ENCODE measurements around the gene INAVA. TPM values are rescaled to one million over a fixed set of nuclear protein-coding genes. Genes with fewer than 3 reads are reported as not detected.

The INAVA gene
- total and polyA plus RNA-seq, 9 of the 15 experiments (the other 6 are each of a cell fraction or from before 2014, with no cell fraction given), result 0.09 TPM; not detected in 8

DNA sequence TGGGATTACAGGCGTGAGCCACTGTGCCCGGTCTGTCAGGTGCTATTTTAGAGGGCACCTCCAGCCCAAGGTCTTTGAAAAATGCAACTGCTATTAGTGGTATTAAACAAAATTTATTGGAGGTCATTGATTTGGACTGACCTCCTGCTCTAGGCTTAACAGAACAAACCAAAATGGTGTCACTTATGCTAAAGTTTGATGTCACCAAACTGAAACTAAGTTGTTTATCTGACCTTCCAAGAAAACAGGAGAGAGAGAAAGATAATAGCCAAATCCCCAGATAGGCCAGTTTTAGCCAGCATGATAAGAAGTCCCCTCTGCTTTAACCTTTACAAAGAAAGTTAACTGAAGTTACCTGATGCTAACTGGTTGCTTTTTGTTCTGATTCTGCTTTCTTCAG lies 8.1 kb upstream of the INAVA start (continued):
- TF ChIP-seq, protein P1, sequence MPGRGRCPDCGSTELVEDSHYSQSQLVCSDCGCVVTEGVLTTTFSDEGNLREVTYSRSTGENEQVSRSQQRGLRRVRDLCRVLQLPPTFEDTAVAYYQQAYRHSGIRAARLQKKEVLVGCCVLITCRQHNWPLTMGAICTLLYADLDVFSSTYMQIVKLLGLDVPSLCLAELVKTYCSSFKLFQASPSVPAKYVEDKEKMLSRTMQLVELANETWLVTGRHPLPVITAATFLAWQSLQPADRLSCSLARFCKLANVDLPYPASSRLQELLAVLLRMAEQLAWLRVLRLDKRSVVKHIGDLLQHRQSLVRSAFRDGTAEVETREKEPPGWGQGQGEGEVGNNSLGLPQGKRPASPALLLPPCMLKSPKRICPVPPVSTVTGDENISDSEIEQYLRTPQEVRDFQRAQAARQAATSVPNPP (IDR thresholded peaks at IDR 0.05; ENCODE audit: borderline replicate concordance, insufficient read depth, insufficient read length), result no peak
- no peak for TF ChIP-seq SREBF1 (IDR thresholded peaks at IDR 0.05; ENCODE audit: borderline replicate concordance, low read depth, low read length)
- no peak for TF ChIP-seq SMARCA4 (IDR thresholded peaks at IDR 0.05)
- TF ChIP-seq EGR1 (conservative IDR thresholded peaks at IDR 0.05), result no peak
- TF ChIP-seq TCFL5 (CRISPR knock-in tag; conservative IDR thresholded peaks at IDR 0.05), result peak; percentile 87
- no peak for TF ChIP-seq TOE1 (IDR thresholded peaks at IDR 0.05; ENCODE audit: borderline replicate concordance)
- TF ChIP-seq TOE1 (CRISPR knock-in tag; IDR thresholded peaks at IDR 0.05; ENCODE audit: borderline replicate concordance, low read depth), result no peak
- TF ChIP-seq ZNF589 (CRISPR knock-in tag; IDR thresholded peaks at IDR 0.05; ENCODE audit: low read depth), result peak; percentile 88
- TF ChIP-seq, protein P2, sequence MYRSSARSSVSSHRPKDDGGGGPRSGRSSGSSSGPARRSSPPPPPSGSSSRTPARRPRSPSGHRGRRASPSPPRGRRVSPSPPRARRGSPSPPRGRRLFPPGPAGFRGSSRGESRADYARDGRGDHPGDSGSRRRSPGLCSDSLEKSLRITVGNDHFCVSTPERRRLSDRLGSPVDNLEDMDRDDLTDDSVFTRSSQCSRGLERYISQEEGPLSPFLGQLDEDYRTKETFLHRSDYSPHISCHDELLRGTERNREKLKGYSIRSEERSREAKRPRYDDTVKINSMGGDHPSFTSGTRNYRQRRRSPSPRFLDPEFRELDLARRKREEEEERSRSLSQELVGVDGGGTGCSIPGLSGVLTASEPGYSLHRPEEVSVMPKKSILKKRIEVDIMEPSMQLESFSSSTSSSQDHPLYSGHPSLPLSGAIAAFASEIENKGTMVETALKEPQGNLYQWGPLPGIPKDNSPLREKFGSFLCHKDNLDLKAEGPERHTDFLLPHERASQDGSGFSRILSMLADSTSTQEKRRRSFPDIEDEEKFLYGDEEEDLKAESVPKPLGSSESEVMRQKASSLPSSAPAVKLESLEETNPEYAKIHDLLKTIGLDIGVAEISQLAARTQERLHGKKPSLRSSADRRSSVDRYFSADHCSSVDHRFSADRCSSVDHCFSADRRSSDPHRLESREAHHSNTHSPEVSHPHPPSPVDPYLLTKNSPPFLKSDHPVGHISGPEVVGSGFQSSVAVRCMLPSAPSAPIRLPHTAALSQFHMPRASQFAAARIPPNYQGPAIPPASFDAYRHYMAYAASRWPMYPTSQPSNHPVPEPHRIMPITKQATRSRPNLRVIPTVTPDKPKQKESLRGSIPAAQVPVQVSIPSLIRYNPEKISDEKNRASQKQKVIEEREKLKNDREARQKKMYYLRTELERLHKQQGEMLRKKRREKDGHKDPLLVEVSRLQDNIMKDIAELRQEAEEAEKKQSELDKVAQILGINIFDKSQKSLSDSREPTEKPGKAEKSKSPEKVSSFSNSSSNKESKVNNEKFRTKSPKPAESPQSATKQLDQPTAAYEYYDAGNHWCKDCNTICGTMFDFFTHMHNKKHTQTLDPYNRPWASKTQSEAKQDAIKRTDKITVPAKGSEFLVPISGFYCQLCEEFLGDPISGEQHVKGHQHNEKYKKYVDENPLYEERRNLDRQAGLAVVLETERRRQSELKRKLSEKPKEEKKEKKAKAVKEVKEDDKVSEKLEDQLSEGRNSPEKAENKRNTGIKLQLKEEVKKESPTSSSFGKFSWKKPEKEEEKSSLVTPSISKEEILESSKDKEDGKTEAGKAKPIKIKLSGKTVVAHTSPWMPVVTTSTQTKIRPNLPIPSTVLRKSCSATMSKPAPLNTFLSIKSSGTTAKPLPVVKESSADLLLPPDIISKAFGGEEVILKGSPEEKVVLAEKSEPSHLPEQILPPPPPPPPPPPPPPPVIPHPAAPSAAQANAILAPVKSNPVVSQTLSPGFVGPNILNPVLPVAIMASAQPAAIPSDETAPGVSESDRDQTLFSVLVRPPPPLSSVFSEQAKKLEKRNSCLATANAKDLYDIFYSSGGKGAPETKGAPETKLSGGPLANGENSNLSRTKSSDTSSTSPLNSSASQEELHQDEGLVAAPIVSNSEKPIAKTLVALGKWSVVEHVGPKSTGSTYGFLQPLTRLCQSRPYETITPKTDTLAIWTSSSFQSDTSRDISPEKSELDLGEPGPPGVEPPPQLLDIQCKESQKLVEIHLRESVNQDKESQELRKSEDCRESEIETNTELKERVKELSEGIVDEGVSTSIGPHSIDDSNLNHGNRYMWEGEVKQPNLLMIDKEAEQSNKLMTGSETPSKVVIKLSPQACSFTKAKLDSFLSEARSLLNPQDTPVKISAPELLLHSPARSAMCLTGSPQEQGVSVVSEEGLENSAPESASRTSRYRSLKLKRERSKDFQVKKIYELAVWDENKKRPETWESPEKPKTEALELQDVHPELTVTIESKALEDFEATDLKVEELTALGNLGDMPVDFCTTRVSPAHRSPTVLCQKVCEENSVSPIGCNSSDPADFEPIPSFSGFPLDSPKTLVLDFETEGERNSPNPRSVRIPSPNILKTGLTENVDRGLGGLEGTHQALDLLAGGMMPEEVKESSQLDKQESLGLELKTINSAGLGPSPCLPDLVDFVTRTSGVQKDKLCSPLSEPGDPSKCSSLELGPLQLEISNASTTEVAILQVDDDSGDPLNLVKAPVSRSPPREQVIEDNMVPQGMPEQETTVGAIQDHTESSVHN (IDR thresholded peaks at IDR 0.05; ENCODE audit: borderline replicate concordance in 1 of 2, low read depth in 1 of 2), result no peak
- no peak for TF ChIP-seq NFIC (IDR thresholded peaks at IDR 0.05)
- TF ChIP-seq, protein P3, sequence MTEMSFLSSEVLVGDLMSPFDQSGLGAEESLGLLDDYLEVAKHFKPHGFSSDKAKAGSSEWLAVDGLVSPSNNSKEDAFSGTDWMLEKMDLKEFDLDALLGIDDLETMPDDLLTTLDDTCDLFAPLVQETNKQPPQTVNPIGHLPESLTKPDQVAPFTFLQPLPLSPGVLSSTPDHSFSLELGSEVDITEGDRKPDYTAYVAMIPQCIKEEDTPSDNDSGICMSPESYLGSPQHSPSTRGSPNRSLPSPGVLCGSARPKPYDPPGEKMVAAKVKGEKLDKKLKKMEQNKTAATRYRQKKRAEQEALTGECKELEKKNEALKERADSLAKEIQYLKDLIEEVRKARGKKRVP (CRISPR knock-in tag; IDR thresholded peaks at IDR 0.05), result peak; percentile 85
- TF ChIP-seq, protein P4, sequence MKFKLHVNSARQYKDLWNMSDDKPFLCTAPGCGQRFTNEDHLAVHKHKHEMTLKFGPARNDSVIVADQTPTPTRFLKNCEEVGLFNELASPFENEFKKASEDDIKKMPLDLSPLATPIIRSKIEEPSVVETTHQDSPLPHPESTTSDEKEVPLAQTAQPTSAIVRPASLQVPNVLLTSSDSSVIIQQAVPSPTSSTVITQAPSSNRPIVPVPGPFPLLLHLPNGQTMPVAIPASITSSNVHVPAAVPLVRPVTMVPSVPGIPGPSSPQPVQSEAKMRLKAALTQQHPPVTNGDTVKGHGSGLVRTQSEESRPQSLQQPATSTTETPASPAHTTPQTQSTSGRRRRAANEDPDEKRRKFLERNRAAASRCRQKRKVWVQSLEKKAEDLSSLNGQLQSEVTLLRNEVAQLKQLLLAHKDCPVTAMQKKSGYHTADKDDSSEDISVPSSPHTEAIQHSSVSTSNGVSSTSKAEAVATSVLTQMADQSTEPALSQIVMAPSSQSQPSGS (CRISPR knock-in tag; IDR thresholded peaks at IDR 0.05), result no peak
- TF ChIP-seq POU5F1 (IDR thresholded peaks at IDR 0.05; ENCODE audit: borderline replicate concordance, low read depth, low read length, partially characterized antibody), result no peak
- TF ChIP-seq BMI1 (IDR thresholded peaks at IDR 0.05; ENCODE audit: low read length), result no peak
- no peak for TF ChIP-seq SP2 (IDR thresholded peaks at IDR 0.05; ENCODE audit: extremely low read depth, low read depth, low read length, poor library complexity, severe bottlenecking)
